Stimulated activated CD8-positive, alpha-beta memory T cell treated with anti-CD3 and anti-CD28 coated beads, Interleukin-15, amount 100 ng/mL, for 48 hours (primary cell): ENCODE measurements around the gene CCL8.

ENCODE experiments used
- DNase-seq, 2 donors: peaks; one replicate each; pipeline ENCODE4 v3.0.0-alpha.2; 2020; ENCODE audit warnings: low read depth in 2 of 2

Gene CCL8

GRCh38 chr17:34319039-34319483, at the start of gene CCL8:
Gene CCL8, plus strand, starts transcription at chr17:34319435. Its CDS starts 67 bp downstream, at chr17:34319502.
- no peak for DNase-seq

GRCh38 chr17:34269969-34270368, 49.3 kb upstream of the CCL8 start, which contains the start of gene CCL7:
Gene CCL7, plus strand, starts transcription at chr17:34270221. Its CDS starts 70 bp downstream, at chr17:34270291.
- no peak for DNase-seq

GRCh38 chr17:34275881-34276280, 43.4 kb upstream of the CCL8 start:
- DNase-seq, result no peak

GRCh38 chr17:34276826-34277225, 42.4 kb upstream of the CCL8 start:
- DNase-seq, result no peak

- no peak for DNase-seq
These were observed 35.7 kb upstream of the CCL8 start for GRCh38 chr17:34283571-34283970.

GRCh38 chr17:34285286-34285792, 33.9 kb upstream of the CCL8 start, which contains the start of gene CCL11:
Gene CCL11, plus strand, starts transcription at chr17:34285742. Its CDS starts 67 bp downstream, at chr17:34285809.
- no peak for DNase-seq

- DNase-seq, result no peak
These were observed 31.4 kb upstream of the CCL8 start for GRCh38 chr17:34287875-34288274.

- no peak for DNase-seq
These were observed 28.6 kb upstream of the CCL8 start for GRCh38 chr17:34290586-34290985.

GRCh38 chr17:34291721-34292348, 27.4 kb upstream of the CCL8 start:
- no peak for DNase-seq

- no peak for DNase-seq
These were observed 20.2 kb upstream of the CCL8 start for GRCh38 chr17:34299027-34299426.

GRCh38 chr17:34299956-34300577, 19.2 kb upstream of the CCL8 start:
- no peak for DNase-seq

GRCh38 chr17:34300652-34301370, 18.4 kb upstream of the CCL8 start:
- DNase-seq, result no peak

- DNase-seq, result no peak
These were observed 17.2 kb upstream of the CCL8 start for GRCh38 chr17:34301986-34302385.

- DNase-seq, result no peak
These were observed 16.6 kb upstream of the CCL8 start for GRCh38 chr17:34302636-34303035.

GRCh38 chr17:34303606-34304005, 15.6 kb upstream of the CCL8 start:
- no peak for DNase-seq

- DNase-seq, result no peak
These were observed 14.2 kb upstream of the CCL8 start for GRCh38 chr17:34305061-34305460.

- no peak for DNase-seq
These were observed 13.6 kb upstream of the CCL8 start for GRCh38 chr17:34305606-34306005.

GRCh38 chr17:34306466-34306865, 12.8 kb upstream of the CCL8 start:
- no peak for DNase-seq

- DNase-seq, result no peak
These were observed 12.1 kb upstream of the CCL8 start for GRCh38 chr17:34307110-34307509.

- DNase-seq, result no peak
These were observed 10.9 kb upstream of the CCL8 start for GRCh38 chr17:34308371-34308770.

GRCh38 chr17:34311291-34311690, 7.9 kb upstream of the CCL8 start:
- DNase-seq, result no peak

- no peak for DNase-seq
These were observed 7.2 kb upstream of the CCL8 start for GRCh38 chr17:34312080-34312479.

- no peak for DNase-seq
These were observed 6.1 kb upstream of the CCL8 start for GRCh38 chr17:34313164-34313563.
